COR-L47 (cell line): ENCODE results near the gene NELFA.

ENCODE experiments used
- DNase-seq: peaks from one replicate; lab custom pipeline; 2025; lab: John Stamatoyannopoulos, UW

NELFA gene

GRCh38 chr4:1964971-1965370, 43.8 kb downstream of the NELFA start:
- no peak for DNase-seq

GRCh38 chr4:1964443-1964842, 44.3 kb downstream of the NELFA start:
- no peak for DNase-seq

GRCh38 chr4:1962980-1963379, 45.8 kb downstream of the NELFA start:
- DNase-seq: no peak

- no peak for DNase-seq
Observed at GRCh38 chr4:1961563-1961962, 47.2 kb downstream of the NELFA start.

GRCh38 chr4:1961038-1961437, 47.7 kb downstream of the NELFA start:
- DNase-seq: no peak

GRCh38 chr4:1960170-1960825, 48.5 kb downstream of the NELFA start:
- DNase-seq: no peak

- DNase-seq: no peak
Observed at GRCh38 chr4:1959104-1959384, 49.7 kb downstream of the NELFA start.

GRCh38 chr4:1958276-1959103, 50.3 kb downstream of the NELFA start:
- DNase-seq: no peak

GRCh38 chr4:1956631-1957030, 52.1 kb downstream of the NELFA start:
- no peak for DNase-seq

GRCh38 chr4:1953335-1953734, 55.4 kb downstream of the NELFA start:
- DNase-seq: no peak

GRCh38 chr4:1952719-1953118, 56.1 kb downstream of the NELFA start:
- no peak for DNase-seq

GRCh38 chr4:1952058-1952700, 56.6 kb downstream of the NELFA start:
- DNase-seq: no peak

GRCh38 chr4:1950369-1950768, 58.4 kb downstream of the NELFA start:
- no peak for DNase-seq

GRCh38 chr4:1948892-1949436, 59.8 kb downstream of the NELFA start:
- DNase-seq: no peak

- DNase-seq: no peak
Observed at GRCh38 chr4:1948232-1948631, 60.5 kb downstream of the NELFA start.

GRCh38 chr4:1945912-1946311, 62.9 kb downstream of the NELFA start:
- DNase-seq: no peak

- DNase-seq: no peak
Observed at GRCh38 chr4:1945124-1945895, 63.5 kb downstream of the NELFA start.

GRCh38 chr4:1943928-1944327, 64.8 kb downstream of the NELFA start:
- DNase-seq: no peak

GRCh38 chr4:1940566-1940965, 68.2 kb downstream of the NELFA start:
- DNase-seq: no peak

GRCh38 chr4:1939664-1940509, 68.9 kb downstream of the NELFA start:
- no peak for DNase-seq

- no peak for DNase-seq
Observed at GRCh38 chr4:1938027-1938426, 70.7 kb downstream of the NELFA start.
